ENCODE results near the gene ADD1. TPM values are rescaled to one million over a fixed set of nuclear protein-coding genes. Genes with fewer than 3 reads are reported as not detected.

Gene ADD1
- total and polyA plus RNA-seq, 4 experiments from 2014 or later, result 159 to 293 (median 230) TPM

DNA sequence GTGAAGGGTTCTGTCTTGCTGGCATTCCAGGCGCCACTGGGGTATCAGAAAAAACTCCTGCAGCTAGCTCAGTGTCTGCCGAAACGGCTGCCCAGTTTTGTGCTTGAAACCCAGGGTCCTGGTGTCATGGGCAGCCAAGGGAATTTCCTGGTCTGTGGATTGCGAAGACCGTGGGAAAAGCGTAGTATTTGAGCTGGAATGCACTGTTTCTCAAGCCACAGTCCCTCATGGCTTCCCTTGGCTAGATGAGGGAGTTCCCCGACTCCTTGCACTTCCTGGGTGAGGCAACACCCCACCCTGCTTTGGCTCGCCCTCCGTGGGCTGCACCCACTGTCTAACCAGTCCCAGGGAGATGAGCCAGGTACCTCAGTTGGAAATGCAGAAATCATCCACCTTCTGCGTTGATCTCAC is 79.5 kb downstream of the ADD1 start:
- intact Hi-C loops (cut with micrococcal nuclease), result no loop called here
- DNase-seq, result no peak
- Mint-ChIP-seq H3K27ac (peak overlapping the region; percentile 32 to 92 (median 78)), H3K36me3 (peaks cover 37 to 73% of the 10 kb centered on the region in 2 donors), H3K4me3 (peak overlapping the region in 6 of 8 donors; percentile 5 to 75 (median 50)), H3K4me1 (peaks cover 28 to 53% (median 42%) of the 10 kb centered on the region in 4 donors), H3K27me3 (no peaks in the 10 kb centered on the region), H3K9me3 (peaks cover 0 to 3% (median 0%) of the 10 kb centered on the region in 8 donors)
- ChIA-PET POLR2A (ENCODE audit: partially characterized antibody) (interaction anchor here (1.3 to 4.3 kb wide), 3 partner anchors 9 to 13 kb away, joined by 4 to 29 read pairs (median 12); no protein-coding TSS in a partner anchor), CTCF (ENCODE audit: partially characterized antibody) (interaction anchor here (1.6 kb wide), 1 partner anchor 9 kb away, joined by 3 read pairs; no protein-coding TSS in a partner anchor)
- no peaks in the 10 kb centered on the region for H3K27me3 ChIP-seq (ENCODE audit: insufficient read depth, low read length)
- peak overlapping the region; percentile 41 for H3K27ac ChIP-seq (ENCODE audit: low read depth, low read length)
- H3K4me1 ChIP-seq (ENCODE audit: insufficient read depth, low read length), result peaks cover 21% of the 10 kb centered on the region
- H3K9me3 ChIP-seq (ENCODE audit: control insufficient read depth in 1 of 2, low read length in 2 of 2), result no peaks in the 10 kb centered on the region
- H3K36me3 ChIP-seq (ENCODE audit: insufficient read depth, low read length), result peaks cover 43% of the 10 kb centered on the region
- H3K4me3 ChIP-seq (ENCODE audit: low read length in 2 of 2), result no peak overlapping the region

DNA sequence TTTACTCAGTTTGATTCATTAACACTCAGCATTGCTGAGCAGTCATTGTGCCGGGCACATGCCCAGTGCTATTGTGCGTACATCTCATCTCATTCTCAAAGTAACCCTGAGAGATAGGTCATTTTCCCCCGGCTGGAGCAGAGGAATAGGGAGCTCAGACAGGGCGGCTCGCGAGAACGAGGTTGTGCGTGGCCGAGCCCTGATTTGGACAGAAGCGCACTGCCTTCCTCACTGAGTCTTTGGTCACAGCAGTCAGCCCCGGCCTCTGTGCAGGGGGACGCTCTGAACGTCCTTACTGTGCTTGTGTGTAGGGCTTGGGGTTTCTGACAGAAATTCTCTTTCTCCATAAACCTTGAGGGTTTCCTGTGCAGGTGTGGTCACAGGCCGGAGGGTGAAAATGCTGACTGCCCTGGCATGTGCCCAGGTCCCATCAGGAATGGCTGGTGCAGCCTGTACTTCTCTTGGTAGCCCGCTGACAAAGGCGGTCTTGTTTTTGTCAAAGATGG is 80.1 kb downstream of the ADD1 start:
- POLR2A ChIA-PET (ENCODE audit: partially characterized antibody), result interaction anchor here (1.3 to 4.3 kb wide), 3 partner anchors 8 to 12 kb away, joined by 4 to 29 read pairs (median 12); no protein-coding TSS in a partner anchor
- CTCF ChIA-PET (ENCODE audit: partially characterized antibody), result interaction anchor here (1.6 kb wide), 1 partner anchor 10 kb away, joined by 3 read pairs; no protein-coding TSS in a partner anchor
- Mint-ChIP-seq H3K27me3 (no peaks in the 10 kb centered on the region), H3K4me3 (peak overlapping the region in 5 of 8 donors; percentile 5 to 75 (median 54)), H3K4me1 (peaks cover 24 to 47% (median 36%) of the 10 kb centered on the region in 4 donors), H3K9me3 (peaks cover 0 to 3% (median 0%) of the 10 kb centered on the region in 8 donors), H3K27ac (peak overlapping the region; percentile 32 to 92 (median 78)), H3K36me3 (peaks cover 32 to 72% of the 10 kb centered on the region in 2 donors)
- intact Hi-C loops (cut with micrococcal nuclease), result no loop called here
- no peaks in the 10 kb centered on the region for H3K9me3 ChIP-seq (ENCODE audit: control insufficient read depth in 1 of 2, low read length in 2 of 2)
- H3K27ac ChIP-seq (ENCODE audit: low read depth, low read length), result peak overlapping the region; percentile 41
- no peak for DNase-seq
- peaks cover 21% of the 10 kb centered on the region for H3K4me1 ChIP-seq (ENCODE audit: insufficient read depth, low read length)
- H3K27me3 ChIP-seq (ENCODE audit: insufficient read depth, low read length), result no peaks in the 10 kb centered on the region
- peaks cover 48% of the 10 kb centered on the region for H3K36me3 ChIP-seq (ENCODE audit: insufficient read depth, low read length)
- no peak overlapping the region for H3K4me3 ChIP-seq (ENCODE audit: low read length in 2 of 2)

GRCh38 chr4:2924286-2924685 is 80.6 kb downstream of the ADD1 start:
- H3K36me3 ChIP-seq (ENCODE audit: insufficient read depth, low read length), result peaks cover 53% of the 10 kb centered on the region
- Mint-ChIP-seq H3K27me3 (no peaks in the 10 kb centered on the region), H3K27ac (peak overlapping the region in 2 of 7 donors; percentile 61 to 66), H3K4me3 (no peak overlapping the region), H3K36me3 (peaks cover 34 to 75% of the 10 kb centered on the region in 2 donors), H3K4me1 (peaks cover 24 to 44% (median 36%) of the 10 kb centered on the region in 4 donors), H3K9me3 (peaks cover 0 to 3% (median 0%) of the 10 kb centered on the region in 8 donors)
- peak overlapping the region; percentile 41 for H3K27ac ChIP-seq (ENCODE audit: low read depth, low read length)
- no peaks in the 10 kb centered on the region for H3K9me3 ChIP-seq (ENCODE audit: control insufficient read depth in 1 of 2, low read length in 2 of 2)
- no peak overlapping the region for H3K4me3 ChIP-seq (ENCODE audit: low read length in 2 of 2)
- H3K4me1 ChIP-seq (ENCODE audit: insufficient read depth, low read length), result peaks cover 21% of the 10 kb centered on the region
- intact Hi-C loops (cut with micrococcal nuclease), result no loop called here
- POLR2A ChIA-PET (ENCODE audit: partially characterized antibody), result interaction anchor here (1.1 to 4.3 kb wide), 3 partner anchors 8 to 12 kb away, joined by 4 to 29 read pairs (median 12); no protein-coding TSS in a partner anchor
- CTCF ChIA-PET (ENCODE audit: partially characterized antibody), result interaction anchor here (0.7 to 1.6 kb wide), 2 partner anchors 10 to 160 kb away, joined by 3 read pairs; no protein-coding TSS in a partner anchor
- no peaks in the 10 kb centered on the region for H3K27me3 ChIP-seq (ENCODE audit: insufficient read depth, low read length)
- DNase-seq, result no peak

DNA sequence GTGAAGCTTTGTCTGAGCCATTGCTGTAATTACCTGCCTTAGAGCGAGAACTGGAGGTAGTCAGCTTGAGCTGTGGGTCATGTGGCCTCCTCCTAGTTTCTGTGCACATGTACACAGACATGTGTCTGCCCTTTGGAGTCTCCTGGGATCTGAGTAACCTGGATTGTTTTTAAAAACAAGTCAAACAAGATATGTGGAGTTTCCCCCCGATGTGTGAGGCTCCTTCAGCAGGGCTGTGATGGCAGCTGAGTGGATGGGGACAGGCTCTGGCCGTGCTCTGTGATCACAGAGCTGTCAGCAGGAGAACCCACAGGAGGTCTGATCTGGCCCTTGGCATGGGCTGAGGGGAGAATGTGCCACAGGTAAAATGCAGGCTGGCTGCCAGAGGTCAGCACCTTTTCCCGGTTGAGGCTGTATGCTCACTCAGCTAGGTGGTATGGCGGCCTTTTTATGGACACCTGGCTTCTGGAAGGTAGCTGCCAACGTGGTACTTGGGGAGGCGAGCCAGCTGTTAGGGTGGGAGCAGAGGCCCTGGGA is 81.2 kb downstream of the ADD1 start:
- intact Hi-C loops (cut with micrococcal nuclease), result no loop called here
- Histone ChIP-seq H3K9me3 (ENCODE audit: control insufficient read depth in 1 of 2, low read length in 2 of 2) (no peaks in the 10 kb centered on the region), H3K36me3 (ENCODE audit: insufficient read depth, low read length) (peaks cover 59% of the 10 kb centered on the region), H3K27ac (ENCODE audit: low read depth, low read length) (peak overlapping the region; percentile 10), H3K27me3 (ENCODE audit: insufficient read depth, low read length) (no peaks in the 10 kb centered on the region), H3K4me1 (ENCODE audit: insufficient read depth, low read length) (peaks cover 21% of the 10 kb centered on the region), H3K4me3 (ENCODE audit: low read length in 2 of 2) (no peak overlapping the region)
- Mint-ChIP-seq H3K27ac (peak overlapping the region in 4 of 7 donors; percentile 3 to 70 (median 60)), H3K4me1 (peaks cover 22 to 40% (median 34%) of the 10 kb centered on the region in 4 donors), H3K27me3 (no peaks in the 10 kb centered on the region), H3K9me3 (peaks cover 0 to 3% (median 0%) of the 10 kb centered on the region in 8 donors), H3K4me3 (no peak overlapping the region), H3K36me3 (peaks cover 29 to 75% of the 10 kb centered on the region in 2 donors)
- ChIA-PET POLR2A (ENCODE audit: partially characterized antibody) (interaction anchor here (1.1 to 4.3 kb wide), 3 partner anchors 7 to 11 kb away, joined by 4 to 29 read pairs (median 12); no protein-coding TSS in a partner anchor), CTCF (ENCODE audit: partially characterized antibody) (interaction anchor here (0.7 kb wide), 1 partner anchor 161 kb away, joined by 3 read pairs; no protein-coding TSS in a partner anchor)
- DNase-seq, result no peak

GRCh38 chr4:2925496-2925895 is 81.9 kb downstream of the ADD1 start:
- POLR2A ChIA-PET (ENCODE audit: partially characterized antibody), result interaction anchor here (1.1 to 4.3 kb wide), 2 partner anchors 11 kb away, joined by 4 to 29 read pairs; no protein-coding TSS in a partner anchor
- no peaks in the 10 kb centered on the region for H3K27me3 Mint-ChIP-seq
- H3K9me3 Mint-ChIP-seq, result peaks cover 0 to 3% (median 0%) of the 10 kb centered on the region in 8 donors
- Histone ChIP-seq H3K9me3 (ENCODE audit: control insufficient read depth in 1 of 2, low read length in 2 of 2) (no peaks in the 10 kb centered on the region), H3K4me1 (ENCODE audit: insufficient read depth, low read length) (peaks cover 21% of the 10 kb centered on the region), H3K36me3 (ENCODE audit: insufficient read depth, low read length) (peaks cover 65% of the 10 kb centered on the region), H3K27ac (ENCODE audit: low read depth, low read length) (no peak overlapping the region), H3K4me3 (ENCODE audit: low read length in 2 of 2) (no peak overlapping the region), H3K27me3 (ENCODE audit: insufficient read depth, low read length) (no peaks in the 10 kb centered on the region)
- H3K4me1 Mint-ChIP-seq, result peaks cover 19 to 33% (median 29%) of the 10 kb centered on the region in 4 donors
- intact Hi-C loops (cut with micrococcal nuclease), result no loop called here
- H3K36me3 Mint-ChIP-seq, result peaks cover 23 to 75% of the 10 kb centered on the region in 2 donors
- no peak overlapping the region for H3K27ac Mint-ChIP-seq
- H3K4me3 Mint-ChIP-seq, result no peak overlapping the region
- CTCF ChIA-PET (ENCODE audit: partially characterized antibody), result no interaction called here
- DNase-seq, result no peak

DNA sequence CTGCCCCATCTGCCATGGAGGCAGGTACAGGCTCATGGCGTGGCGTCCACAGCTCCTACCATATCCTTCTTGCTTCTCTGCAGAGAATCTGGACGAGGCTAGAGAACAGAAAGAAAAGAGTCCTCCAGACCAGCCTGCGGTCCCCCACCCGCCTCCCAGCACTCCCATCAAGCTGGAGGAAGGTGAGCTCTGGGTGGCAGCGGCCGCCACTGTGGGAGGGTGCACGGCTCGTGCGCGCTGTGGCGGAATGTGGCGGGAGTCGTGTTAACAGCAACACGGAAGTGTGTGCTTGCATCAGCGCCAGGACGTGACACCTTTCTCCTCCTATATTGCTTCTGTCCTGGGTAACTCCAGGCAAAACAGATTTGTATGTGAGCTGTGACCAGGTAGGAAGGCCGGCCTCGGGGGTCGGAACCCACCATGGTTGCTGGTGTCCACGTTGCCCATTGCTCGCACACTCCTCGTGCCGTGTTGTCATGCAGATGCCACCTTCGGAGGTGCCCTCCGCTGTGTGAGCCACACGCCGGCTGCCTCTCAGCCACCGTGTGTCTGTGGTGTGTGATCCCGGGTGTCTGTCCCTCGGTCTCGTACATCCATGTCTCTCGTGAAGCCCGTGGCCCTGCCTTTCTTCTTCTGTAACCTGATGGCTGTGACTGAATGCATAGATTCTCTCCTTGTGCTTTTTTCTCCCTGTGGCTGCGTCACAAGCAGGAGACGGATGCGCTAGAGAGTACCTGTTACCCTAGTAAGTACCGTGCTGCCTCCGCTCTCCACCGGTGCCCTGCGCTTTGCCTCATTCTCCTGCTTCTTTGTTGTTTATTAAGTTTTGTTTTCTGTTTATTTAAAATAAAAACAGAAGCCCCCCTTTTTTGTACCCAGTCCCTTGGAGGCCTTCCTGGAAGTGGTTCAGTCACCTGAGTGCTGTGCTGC is 82.6 kb downstream of the ADD1 start:
- peaks cover 21 to 71% of the 10 kb centered on the region in 2 donors for H3K36me3 Mint-ChIP-seq
- Histone ChIP-seq H3K27me3 (ENCODE audit: insufficient read depth, low read length) (no peaks in the 10 kb centered on the region), H3K4me3 (ENCODE audit: low read length in 2 of 2) (no peak overlapping the region), H3K27ac (ENCODE audit: low read depth, low read length) (no peak overlapping the region), H3K4me1 (ENCODE audit: insufficient read depth, low read length) (peaks cover 22% of the 10 kb centered on the region), H3K9me3 (ENCODE audit: control insufficient read depth in 1 of 2, low read length in 2 of 2) (no peaks in the 10 kb centered on the region), H3K36me3 (ENCODE audit: insufficient read depth, low read length) (peaks cover 67% of the 10 kb centered on the region)
- H3K4me1 Mint-ChIP-seq, result peaks cover 15 to 28% (median 24%) of the 10 kb centered on the region in 4 donors
- H3K9me3 Mint-ChIP-seq, result peaks cover 0 to 3% (median 0%) of the 10 kb centered on the region in 8 donors
- ChIA-PET CTCF (ENCODE audit: partially characterized antibody) (no interaction called here), POLR2A (ENCODE audit: partially characterized antibody) (interaction anchor here (2.2 to 4.3 kb wide), 2 partner anchors 10 to 11 kb away, joined by 5 to 29 read pairs; no protein-coding TSS in a partner anchor)
- no peaks in the 10 kb centered on the region for H3K27me3 Mint-ChIP-seq
- no peak overlapping the region for H3K4me3 Mint-ChIP-seq
- DNase-seq, result no peak
- intact Hi-C loops (cut with micrococcal nuclease), result no loop called here
- peak overlapping the region in 2 of 7 donors; percentile 8 to 17 for H3K27ac Mint-ChIP-seq
